LNCAP (cell line): Measurements from ENCODE around the gene CORO1C.

Source experiments
- CTCF ChIP-seq: fragments of 450-650 bp; IDR thresholded peaks from 2 replicates; pipeline ENCODE4 v1.5.1; 2017; ENCODE audit warnings: mild to moderate bottlenecking

CORO1C gene

DNA sequence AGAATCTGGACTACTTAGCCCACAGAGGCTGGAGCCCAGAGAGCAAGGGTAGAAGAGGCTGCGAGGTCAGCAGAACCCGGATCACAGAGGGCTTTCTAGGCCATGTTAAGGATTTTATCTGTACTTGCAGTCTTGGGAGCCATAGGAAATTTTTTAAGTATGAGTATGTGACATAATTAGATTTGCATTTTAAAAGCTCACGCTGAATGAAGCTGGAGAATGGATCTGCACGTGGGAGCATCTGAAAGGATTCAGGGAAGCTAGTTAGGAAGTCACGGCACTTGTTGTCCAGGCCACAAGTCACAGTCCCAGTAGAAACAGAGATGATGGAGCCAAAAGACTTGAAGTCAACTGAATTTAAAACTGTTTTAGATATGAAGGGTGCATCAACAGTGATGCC lies 14.1 kb downstream of the CORO1C start:
- no peak for TF ChIP-seq CTCF

DNA sequence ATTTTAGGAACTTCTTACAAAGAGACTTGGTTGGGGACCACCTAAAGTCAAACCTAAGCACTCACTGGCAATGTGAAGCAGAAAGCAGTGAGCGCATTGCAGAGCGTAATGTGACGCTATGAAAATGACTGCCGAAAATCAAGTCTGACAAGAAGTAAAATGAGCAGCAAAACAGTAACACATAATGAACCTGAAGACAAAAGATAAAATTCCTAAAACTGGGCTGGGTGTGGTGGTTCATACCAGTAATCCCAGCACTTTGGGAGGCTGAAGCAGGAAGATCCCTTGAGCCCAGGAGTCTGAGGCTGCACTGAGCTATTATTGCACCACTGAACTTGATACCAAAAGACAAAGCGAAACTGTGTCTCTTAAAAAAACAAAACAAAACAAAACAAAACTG lies 16.5 kb downstream of the CORO1C start:
- TF ChIP-seq CTCF: no peak

DNA sequence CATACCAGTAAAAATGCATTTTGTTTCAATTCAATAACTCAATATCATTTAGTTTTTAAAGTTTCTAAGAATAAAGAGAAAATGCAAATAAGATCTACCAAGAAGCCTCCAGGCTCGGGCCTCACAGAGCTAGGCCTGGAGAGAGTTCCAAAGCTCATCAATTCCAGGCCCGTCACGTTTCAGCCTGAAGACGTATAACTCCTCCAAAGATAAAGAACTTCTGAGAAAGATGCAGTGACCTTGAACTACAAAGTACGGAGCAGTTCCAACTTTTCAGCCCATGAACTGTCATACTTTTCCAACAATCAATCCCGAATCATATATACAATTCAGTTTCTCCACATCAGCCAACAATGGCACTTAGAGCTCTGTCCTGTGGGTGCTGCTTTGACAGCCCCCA lies 17.8 kb downstream of the CORO1C start:
- TF ChIP-seq CTCF: no peak

DNA sequence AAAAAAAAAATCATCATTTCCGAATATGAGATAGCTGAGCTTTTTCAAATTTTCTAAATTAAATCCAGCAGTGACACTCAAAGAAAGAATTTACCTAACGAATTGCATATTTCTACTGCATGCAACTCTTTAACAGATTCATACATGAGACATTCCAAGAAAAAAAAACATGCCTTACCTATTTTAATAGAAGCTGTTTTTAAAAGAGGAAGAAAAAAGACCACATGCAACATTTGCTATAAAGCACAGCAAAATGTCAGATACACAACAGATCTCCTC lies 18.5 kb downstream of the CORO1C start:
- no peak for TF ChIP-seq CTCF

DNA sequence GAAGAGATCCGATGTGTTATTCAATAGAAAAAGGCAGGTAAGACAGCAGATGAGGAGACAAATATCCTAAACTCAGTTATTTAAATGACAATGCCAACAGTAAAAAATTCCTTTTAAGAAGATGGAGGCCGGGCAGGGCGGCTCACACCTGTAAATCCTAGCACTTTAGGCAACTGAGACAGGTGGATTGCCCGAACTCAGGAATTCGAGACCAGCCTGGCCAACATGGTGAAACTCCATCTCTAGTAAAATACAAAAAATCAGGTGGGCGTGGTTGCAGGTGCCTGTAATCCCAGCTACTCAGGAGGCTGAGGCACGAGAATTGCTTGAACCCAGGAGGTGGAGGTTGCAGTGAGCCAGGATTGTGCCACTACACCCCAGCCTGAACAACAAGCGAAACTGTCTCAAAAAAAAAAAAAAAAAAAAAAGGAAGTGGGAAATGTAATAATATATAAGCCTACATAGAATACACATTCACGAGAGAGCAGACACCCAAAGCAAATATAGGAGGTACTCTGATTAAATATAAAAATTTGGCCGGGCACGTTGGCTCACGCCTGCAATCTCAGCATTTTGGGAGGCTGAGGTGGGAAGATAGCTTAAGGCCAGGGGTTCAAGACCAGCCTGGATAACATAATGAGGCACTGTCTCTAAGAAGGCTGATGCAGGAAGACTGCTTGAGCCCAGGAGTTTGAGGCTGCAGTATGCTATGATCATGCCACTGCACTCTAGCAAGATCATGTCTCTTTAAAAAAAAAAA lies 19.0 kb downstream of the CORO1C start:
- no peak for TF ChIP-seq CTCF

- no peak for TF ChIP-seq CTCF
Observed at GRCh38 chr12:108711489-108712164, 19.7 kb downstream of the CORO1C start.

- TF ChIP-seq CTCF: no peak
Observed at GRCh38 chr12:108709697-108710096, 21.6 kb downstream of the CORO1C start.
